Nephron (organoid): ENCODE measurements around the gene PLEKHH2.
A peak's percentile ranks its signal among the peaks of the same experiment; 100 is the strongest.

Experiments used
- H3K27ac Mint-ChIP-seq, 3 experiments: 2 replicates each; pipeline ENCODE4 v1.8.0; 2020; ENCODE audit warnings: mixed read lengths in 3 of 3, mild to moderate bottlenecking in 2 of 3, moderate library complexity in 1 of 3
- H3K27me3 Mint-ChIP-seq: 2 replicates; pipeline ENCODE4 v1.8.0; 2021; ENCODE audit warnings: low read depth, mild to moderate bottlenecking, moderate library complexity, mixed read lengths
- H3K36me3 Mint-ChIP-seq: 2 replicates; pipeline ENCODE4 v1.8.0; 2020; ENCODE audit warnings: low read depth, mixed read lengths
- H3K4me1 Mint-ChIP-seq: 2 replicates; pipeline ENCODE4 v1.8.0; 2020; ENCODE audit warnings: mixed read lengths
- H3K4me3 Mint-ChIP-seq, 3 experiments: 2 replicates each; pipeline ENCODE4 v1.8.0; 2020; ENCODE audit warnings: mild to moderate bottlenecking in 3 of 3, mixed read lengths in 3 of 3, moderate library complexity in 2 of 3
- H3K9me3 Mint-ChIP-seq: 2 replicates; pipeline ENCODE4 v1.8.0; 2020; ENCODE audit warnings: mixed read lengths
- TF ChIP-seq, protein P1 (sequence below), 3 experiments: fragments of 200-600 bp; sonication (generic); IDR thresholded peaks; one replicate each; pipeline ENCODE4 v1.5.0; 2021; ENCODE audit warnings: antibody characterized with exemption in 3 of 3; ENCODE audit not compliant: unreplicated experiment in 3 of 3

Gene PLEKHH2

GRCh38 chr2:43764086-43764705 is 127.1 kb downstream of the PLEKHH2 start:
- no peaks in the 10 kb centered on the region for H3K9me3 Mint-ChIP-seq
- TF ChIP-seq, protein P1, sequence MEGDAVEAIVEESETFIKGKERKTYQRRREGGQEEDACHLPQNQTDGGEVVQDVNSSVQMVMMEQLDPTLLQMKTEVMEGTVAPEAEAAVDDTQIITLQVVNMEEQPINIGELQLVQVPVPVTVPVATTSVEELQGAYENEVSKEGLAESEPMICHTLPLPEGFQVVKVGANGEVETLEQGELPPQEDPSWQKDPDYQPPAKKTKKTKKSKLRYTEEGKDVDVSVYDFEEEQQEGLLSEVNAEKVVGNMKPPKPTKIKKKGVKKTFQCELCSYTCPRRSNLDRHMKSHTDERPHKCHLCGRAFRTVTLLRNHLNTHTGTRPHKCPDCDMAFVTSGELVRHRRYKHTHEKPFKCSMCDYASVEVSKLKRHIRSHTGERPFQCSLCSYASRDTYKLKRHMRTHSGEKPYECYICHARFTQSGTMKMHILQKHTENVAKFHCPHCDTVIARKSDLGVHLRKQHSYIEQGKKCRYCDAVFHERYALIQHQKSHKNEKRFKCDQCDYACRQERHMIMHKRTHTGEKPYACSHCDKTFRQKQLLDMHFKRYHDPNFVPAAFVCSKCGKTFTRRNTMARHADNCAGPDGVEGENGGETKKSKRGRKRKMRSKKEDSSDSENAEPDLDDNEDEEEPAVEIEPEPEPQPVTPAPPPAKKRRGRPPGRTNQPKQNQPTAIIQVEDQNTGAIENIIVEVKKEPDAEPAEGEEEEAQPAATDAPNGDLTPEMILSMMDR (IDR thresholded peaks at IDR 0.05; ENCODE audit: unreplicated experiment in 3 of 3): no peak
- H3K27ac Mint-ChIP-seq: peak overlapping the region; percentile 5 to 41 (median 38)
- H3K27me3 Mint-ChIP-seq: no peaks in the 10 kb centered on the region
- peaks cover 4% of the 10 kb centered on the region for H3K4me1 Mint-ChIP-seq
- peaks cover 3% of the 10 kb centered on the region for H3K36me3 Mint-ChIP-seq
- no peak overlapping the region for H3K4me3 Mint-ChIP-seq

- Mint-ChIP-seq H3K4me3 (no peak overlapping the region), H3K9me3 (no peaks in the 10 kb centered on the region), H3K36me3 (peaks cover 3% of the 10 kb centered on the region), H3K27ac (peak overlapping the region; percentile 51 to 87 (median 60)), H3K27me3 (no peaks in the 10 kb centered on the region), H3K4me1 (peaks cover 4% of the 10 kb centered on the region)
- TF ChIP-seq, protein P1 (IDR thresholded peaks at IDR 0.05; ENCODE audit: unreplicated experiment in 3 of 3): no peak
These were observed 128.9 kb downstream of the PLEKHH2 start for GRCh38 chr2:43766006-43766405.

GRCh38 chr2:43773876-43774613 is 137.0 kb downstream of the PLEKHH2 start, which contains the start of gene DYNC2LI1:
DYNC2LI1 (plus strand) TSS chr2:43774039; CDS start chr2:43774139, 100 bp downstream.
- peak within 1 kb of the TSS; percentile 96 to 99 (median 99) for H3K27ac Mint-ChIP-seq
- peaks cover 4% of the 10 kb centered on the region for H3K27me3 Mint-ChIP-seq
- TF ChIP-seq, protein P1 (IDR thresholded peaks at IDR 0.05; ENCODE audit: unreplicated experiment in 3 of 3): no peak
- H3K4me1 Mint-ChIP-seq: peaks cover 12% of the 10 kb centered on the region
- peak within 1 kb of the TSS; percentile 92 to 98 (median 97) for H3K4me3 Mint-ChIP-seq
- H3K9me3 Mint-ChIP-seq: no peaks in the 10 kb centered on the region
- H3K36me3 Mint-ChIP-seq: peaks cover 5% of the 10 kb centered on the region

- Mint-ChIP-seq H3K4me3 (peak overlapping the region; percentile 92 to 98 (median 97)), H3K4me1 (peaks cover 12% of the 10 kb centered on the region), H3K27me3 (peaks cover 4% of the 10 kb centered on the region), H3K36me3 (peaks cover 9% of the 10 kb centered on the region), H3K9me3 (no peaks in the 10 kb centered on the region), H3K27ac (peak overlapping the region; percentile 96 to 99 (median 99))
- TF ChIP-seq, protein P1 (IDR thresholded peaks at IDR 0.05; ENCODE audit: unreplicated experiment in 3 of 3): no peak
These were observed 137.6 kb downstream of the PLEKHH2 start for GRCh38 chr2:43774617-43775016.

GRCh38 chr2:43776324-43776723 is 139.3 kb downstream of the PLEKHH2 start:
- Mint-ChIP-seq H3K4me3 (peak overlapping the region in 2 of 3 experiments; percentile 60 to 81), H3K36me3 (peaks cover 20% of the 10 kb centered on the region), H3K27me3 (peaks cover 4% of the 10 kb centered on the region), H3K4me1 (peaks cover 12% of the 10 kb centered on the region), H3K27ac (no peak overlapping the region), H3K9me3 (no peaks in the 10 kb centered on the region)
- TF ChIP-seq, protein P1 (IDR thresholded peaks at IDR 0.05; ENCODE audit: unreplicated experiment in 3 of 3): no peak
